ENCODE results near the gene LRBA.

The LRBA gene

GRCh38 chr4:150368667-150369066 is 646.4 kb downstream of the LRBA start:
- Mint-ChIP-seq H3K27ac (no peak overlapping the region), H3K27me3 (no peaks in the 10 kb centered on the region)
- ATAC-seq, result no peak

GRCh38 chr4:150367326-150367725 is 647.8 kb downstream of the LRBA start:
- no peak overlapping the region for H3K27ac Mint-ChIP-seq
- H3K27me3 Mint-ChIP-seq, result no peaks in the 10 kb centered on the region
- peaks cover 4% of the 10 kb centered on the region for H3K36me3 Mint-ChIP-seq
- no peaks in the 10 kb centered on the region for H3K9me3 Mint-ChIP-seq
- ATAC-seq, result no peak
- no peak overlapping the region for H3K4me3 Mint-ChIP-seq
- H3K4me1 Mint-ChIP-seq, result peaks cover 5% of the 10 kb centered on the region

More at GRCh38 chr4:150368667-150369066, 646.4 kb downstream of the LRBA start:
- Mint-ChIP-seq H3K4me3 (no peak overlapping the region), H3K4me1 (peaks cover 5% of the 10 kb centered on the region), H3K9me3 (no peaks in the 10 kb centered on the region), H3K36me3 (peaks cover 3% of the 10 kb centered on the region)

GRCh38 chr4:150366487-150366999 is 648.5 kb downstream of the LRBA start:
- H3K27ac Mint-ChIP-seq, result no peak overlapping the region
- no peaks in the 10 kb centered on the region for H3K9me3 Mint-ChIP-seq
- peaks cover 5% of the 10 kb centered on the region for H3K4me1 Mint-ChIP-seq
- ATAC-seq, result peak; percentile 67
- H3K4me3 Mint-ChIP-seq, result no peak overlapping the region
- no peaks in the 10 kb centered on the region for H3K27me3 Mint-ChIP-seq
- peaks cover 9% of the 10 kb centered on the region for H3K36me3 Mint-ChIP-seq

- Mint-ChIP-seq H3K4me1 (peaks cover 5% of the 10 kb centered on the region), H3K27ac (no peak overlapping the region), H3K4me3 (no peak overlapping the region), H3K36me3 (peaks cover 13% of the 10 kb centered on the region), H3K9me3 (no peaks in the 10 kb centered on the region), H3K27me3 (no peaks in the 10 kb centered on the region)
- no peak for ATAC-seq
These were observed 651.1 kb downstream of the LRBA start for GRCh38 chr4:150363721-150364688.

GRCh38 chr4:150358691-150359090 is 656.4 kb downstream of the LRBA start:
- no peak for ATAC-seq
- Mint-ChIP-seq H3K4me1 (no peaks in the 10 kb centered on the region), H3K9me3 (no peaks in the 10 kb centered on the region), H3K4me3 (no peak overlapping the region), H3K27ac (no peak overlapping the region), H3K36me3 (peaks cover 13% of the 10 kb centered on the region), H3K27me3 (no peaks in the 10 kb centered on the region)

GRCh38 chr4:150357829-150358228 is 657.3 kb downstream of the LRBA start:
- no peak overlapping the region for H3K27ac Mint-ChIP-seq
- no peaks in the 10 kb centered on the region for H3K9me3 Mint-ChIP-seq
- ATAC-seq, result no peak

GRCh38 chr4:150355858-150356455 is 659.1 kb downstream of the LRBA start:
- H3K4me1 Mint-ChIP-seq, result no peaks in the 10 kb centered on the region
- no peak overlapping the region for H3K27ac Mint-ChIP-seq
- H3K4me3 Mint-ChIP-seq, result no peak overlapping the region
- H3K27me3 Mint-ChIP-seq, result no peaks in the 10 kb centered on the region
- no peaks in the 10 kb centered on the region for H3K9me3 Mint-ChIP-seq
- peaks cover 5% of the 10 kb centered on the region for H3K36me3 Mint-ChIP-seq
- no peak for ATAC-seq

More at GRCh38 chr4:150357829-150358228, 657.3 kb downstream of the LRBA start:
- H3K4me1 Mint-ChIP-seq, result no peaks in the 10 kb centered on the region
- no peaks in the 10 kb centered on the region for H3K27me3 Mint-ChIP-seq
- H3K36me3 Mint-ChIP-seq, result peaks cover 13% of the 10 kb centered on the region
- no peak overlapping the region for H3K4me3 Mint-ChIP-seq

- no peaks in the 10 kb centered on the region for H3K27me3 Mint-ChIP-seq
- no peak overlapping the region for H3K4me3 Mint-ChIP-seq
- no peak for ATAC-seq
- peaks cover 5% of the 10 kb centered on the region for H3K36me3 Mint-ChIP-seq
- H3K4me1 Mint-ChIP-seq, result no peaks in the 10 kb centered on the region
- no peaks in the 10 kb centered on the region for H3K9me3 Mint-ChIP-seq
- no peak overlapping the region for H3K27ac Mint-ChIP-seq
These were observed 659.7 kb downstream of the LRBA start for GRCh38 chr4:150355418-150355817.

- Mint-ChIP-seq H3K9me3 (no peaks in the 10 kb centered on the region), H3K27me3 (no peaks in the 10 kb centered on the region), H3K4me3 (no peak overlapping the region), H3K36me3 (peaks cover 9% of the 10 kb centered on the region), H3K4me1 (no peaks in the 10 kb centered on the region), H3K27ac (no peak overlapping the region)
- ATAC-seq, result no peak
These were observed 660.8 kb downstream of the LRBA start for GRCh38 chr4:150354214-150354796.

- no peaks in the 10 kb centered on the region for H3K9me3 Mint-ChIP-seq
- no peaks in the 10 kb centered on the region for H3K27me3 Mint-ChIP-seq
- H3K36me3 Mint-ChIP-seq, result peaks cover 33% of the 10 kb centered on the region
- ATAC-seq, result no peak
- H3K4me1 Mint-ChIP-seq, result no peaks in the 10 kb centered on the region
- no peak overlapping the region for H3K27ac Mint-ChIP-seq
- no peak overlapping the region for H3K4me3 Mint-ChIP-seq
These were observed 667.0 kb downstream of the LRBA start for GRCh38 chr4:150348079-150348478.

- no peaks in the 10 kb centered on the region for H3K27me3 Mint-ChIP-seq
- peaks cover 46% of the 10 kb centered on the region for H3K36me3 Mint-ChIP-seq
- no peak overlapping the region for H3K4me3 Mint-ChIP-seq
- no peak overlapping the region for H3K27ac Mint-ChIP-seq
- H3K4me1 Mint-ChIP-seq, result no peaks in the 10 kb centered on the region
- ATAC-seq, result no peak
- peaks cover 3% of the 10 kb centered on the region for H3K9me3 Mint-ChIP-seq
These were observed 669.8 kb downstream of the LRBA start for GRCh38 chr4:150345207-150345744.

GRCh38 chr4:150343796-150344195 is 671.3 kb downstream of the LRBA start:
- H3K4me1 Mint-ChIP-seq, result no peaks in the 10 kb centered on the region
- H3K4me3 Mint-ChIP-seq, result no peak overlapping the region
- H3K27ac Mint-ChIP-seq, result no peak overlapping the region
- peaks cover 3% of the 10 kb centered on the region for H3K9me3 Mint-ChIP-seq
- no peak for ATAC-seq
- H3K27me3 Mint-ChIP-seq, result no peaks in the 10 kb centered on the region
- peaks cover 50% of the 10 kb centered on the region for H3K36me3 Mint-ChIP-seq

GRCh38 chr4:150342945-150343344 is 672.1 kb downstream of the LRBA start:
- Mint-ChIP-seq H3K9me3 (peaks cover 3% of the 10 kb centered on the region), H3K4me3 (no peak overlapping the region), H3K27ac (no peak overlapping the region), H3K4me1 (no peaks in the 10 kb centered on the region), H3K27me3 (no peaks in the 10 kb centered on the region), H3K36me3 (peaks cover 47% of the 10 kb centered on the region)
- no peak for ATAC-seq

- Mint-ChIP-seq H3K27me3 (no peaks in the 10 kb centered on the region), H3K4me1 (no peaks in the 10 kb centered on the region), H3K36me3 (peaks cover 34% of the 10 kb centered on the region), H3K27ac (no peak overlapping the region), H3K9me3 (peaks cover 3% of the 10 kb centered on the region), H3K4me3 (no peak overlapping the region)
- no peak for ATAC-seq
These were observed 677.4 kb downstream of the LRBA start for GRCh38 chr4:150337734-150338133.
